SU-DHL-6 (cell line): ENCODE data around the gene KPNA4.

Source experiments
- CTCF ChIP-seq: fragments of 200-600 bp; sonication (generic); IDR thresholded peaks from one replicate; pipeline ENCODE4 v1.5.1; 2017; ENCODE audit warnings: antibody characterized with exemption, mild to moderate bottlenecking, low read length, moderate library complexity; ENCODE audit not compliant: insufficient read depth, poor library complexity, severe bottlenecking
- EZH2phosphoT487 ChIP-seq: fragments of 200-600 bp; sonication (generic), shearing (Covaris generic); conservative IDR thresholded peaks from 2 replicates; pipeline ENCODE4 v1.6.1; 2018; ENCODE audit warnings: mild to moderate bottlenecking, antibody characterized with exemption, low read length, moderate library complexity, mixed read lengths

- TF ChIP-seq CTCF (no peak), EZH2phosphoT487 (no peak)
Measured at GRCh38 chr3:160544844-160545503, 20.4 kb downstream of the KPNA4 start.
